ENCODE results near the gene LAMP2.
A peak's percentile ranks its signal among the peaks of the same experiment; 100 is the strongest.
"Not testable (repeated sequence)": the region's sequence is repeated elsewhere in the genome, so short reads cannot be mapped to it uniquely, and the experiment has no call there.

Gene LAMP2

DNA sequence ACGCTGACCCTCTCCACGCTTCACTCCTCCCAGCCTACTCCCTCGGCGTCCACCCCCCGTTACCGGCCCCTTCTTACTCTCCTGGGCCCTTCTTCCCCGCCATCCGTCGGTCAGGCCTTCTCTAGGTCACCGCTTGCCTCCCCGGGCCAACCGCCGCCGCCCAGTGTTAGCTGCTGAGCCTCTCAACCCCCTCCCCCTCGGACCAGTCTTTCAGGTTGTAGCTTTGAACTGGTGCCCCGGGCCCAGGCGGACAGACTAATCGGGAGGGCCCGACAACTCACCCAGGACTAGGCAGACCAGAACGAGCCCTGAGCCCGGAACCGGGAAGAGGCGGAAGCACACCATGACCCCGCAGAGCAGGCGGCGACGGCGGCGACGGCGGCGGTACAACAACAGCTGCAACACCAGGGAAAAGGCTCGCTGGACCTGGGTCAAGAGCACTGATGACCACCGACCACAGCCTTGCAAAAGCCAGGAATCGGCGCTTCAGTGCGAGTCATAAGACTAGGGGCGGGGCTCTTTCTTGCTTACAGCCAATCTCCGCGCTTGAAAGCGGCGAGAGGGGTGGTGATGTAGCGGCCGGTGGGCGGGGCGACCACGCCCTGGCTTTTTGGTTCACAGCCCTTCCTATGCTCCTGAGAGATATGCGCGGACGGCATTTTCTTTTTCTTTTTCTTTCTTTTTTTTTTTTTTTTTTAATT, at the start of gene LAMP2:
LAMP2 (minus strand) TSS at position 472 of the 701 bp plus-strand sequence; CDS start at position 345, 127 bp downstream.
- DNase-seq (ENCODE audit: low read depth): peak; percentile 56

- DNase-seq (ENCODE audit: low read depth): no peak
These were observed 48.8 kb upstream of the LAMP2 start for GRCh38 chrX:120517936-120518335.

DNA sequence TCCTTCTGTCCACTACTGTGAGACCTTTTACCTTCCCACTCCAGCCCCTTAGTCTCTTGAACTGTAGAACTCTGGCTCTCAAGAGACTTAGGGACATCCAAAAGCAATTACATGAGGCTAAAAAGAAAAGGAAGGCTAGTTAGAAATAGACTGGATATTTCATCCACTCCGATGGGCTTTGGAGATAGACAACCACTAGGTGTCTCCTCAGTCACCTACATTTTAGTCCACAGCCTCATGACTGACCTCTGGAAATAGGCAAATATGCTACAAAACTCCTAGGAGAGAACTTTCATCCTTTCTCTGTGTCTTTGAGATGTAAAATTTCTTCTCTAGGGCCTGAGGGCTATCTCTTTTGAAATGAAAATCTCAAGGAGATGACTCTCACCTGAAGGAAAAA, 45.1 kb upstream of the LAMP2 start:
- no peak for DNase-seq (ENCODE audit: low read depth)

DNA sequence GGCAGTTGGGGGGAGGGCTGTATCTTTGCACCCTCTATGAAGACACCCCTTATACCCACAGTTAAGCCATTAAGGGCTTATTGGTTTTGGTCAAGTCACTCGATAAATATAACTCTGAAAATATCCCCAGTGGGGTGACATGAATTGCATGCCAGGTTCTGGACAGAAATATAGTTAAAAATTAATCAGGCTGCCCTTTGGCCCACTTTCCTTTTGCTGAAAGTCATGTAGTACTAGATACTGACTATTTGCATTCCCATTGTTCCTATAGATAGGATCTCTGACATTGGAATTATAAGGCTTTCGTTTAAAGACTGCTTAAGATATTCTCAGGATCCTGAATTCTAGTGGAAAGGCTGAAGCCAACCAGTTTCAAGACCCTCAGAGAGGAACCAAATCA, 43.5 kb upstream of the LAMP2 start:
- DNase-seq (ENCODE audit: low read depth): no peak

DNA sequence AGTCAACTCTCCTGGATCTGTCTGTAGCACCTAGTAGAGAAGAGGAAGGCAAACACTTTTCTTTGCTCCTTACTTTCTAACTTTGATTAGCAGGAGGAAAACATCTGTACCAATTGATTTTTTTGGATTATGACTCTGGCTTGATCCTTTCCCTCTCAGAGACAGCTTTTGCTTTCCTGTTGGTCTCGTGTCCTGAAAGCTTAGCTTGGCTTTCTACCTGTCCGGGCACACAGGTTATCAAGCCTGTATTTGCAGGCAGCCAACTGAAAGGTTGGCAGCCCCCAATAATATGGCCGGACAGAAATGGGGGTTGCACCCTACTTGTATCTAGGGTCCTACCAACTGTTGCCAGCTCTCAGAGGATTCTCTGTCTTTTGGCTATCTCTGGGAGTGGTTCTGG, 43.1 kb upstream of the LAMP2 start:
- DNase-seq (ENCODE audit: low read depth): no peak

DNA sequence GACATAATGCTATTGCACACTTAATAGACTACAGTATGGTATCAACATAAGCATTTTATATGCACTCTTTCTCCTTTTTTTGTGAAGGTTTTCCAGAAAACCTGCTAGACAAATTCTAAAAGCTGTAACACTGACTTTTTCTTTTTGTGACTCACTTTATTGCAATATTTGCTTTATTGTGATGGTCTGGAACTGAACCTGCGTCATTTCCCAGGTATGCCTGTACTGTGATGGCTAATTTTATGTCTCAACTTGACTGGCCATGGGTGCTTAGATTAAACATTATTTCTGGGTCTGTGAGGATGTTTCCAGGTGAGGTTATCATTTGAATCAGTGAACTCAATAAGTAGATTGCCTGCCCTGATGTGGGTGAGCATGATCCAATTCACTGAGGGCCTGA, 35.5 kb upstream of the LAMP2 start:
- no peak for DNase-seq (ENCODE audit: low read depth)

DNA sequence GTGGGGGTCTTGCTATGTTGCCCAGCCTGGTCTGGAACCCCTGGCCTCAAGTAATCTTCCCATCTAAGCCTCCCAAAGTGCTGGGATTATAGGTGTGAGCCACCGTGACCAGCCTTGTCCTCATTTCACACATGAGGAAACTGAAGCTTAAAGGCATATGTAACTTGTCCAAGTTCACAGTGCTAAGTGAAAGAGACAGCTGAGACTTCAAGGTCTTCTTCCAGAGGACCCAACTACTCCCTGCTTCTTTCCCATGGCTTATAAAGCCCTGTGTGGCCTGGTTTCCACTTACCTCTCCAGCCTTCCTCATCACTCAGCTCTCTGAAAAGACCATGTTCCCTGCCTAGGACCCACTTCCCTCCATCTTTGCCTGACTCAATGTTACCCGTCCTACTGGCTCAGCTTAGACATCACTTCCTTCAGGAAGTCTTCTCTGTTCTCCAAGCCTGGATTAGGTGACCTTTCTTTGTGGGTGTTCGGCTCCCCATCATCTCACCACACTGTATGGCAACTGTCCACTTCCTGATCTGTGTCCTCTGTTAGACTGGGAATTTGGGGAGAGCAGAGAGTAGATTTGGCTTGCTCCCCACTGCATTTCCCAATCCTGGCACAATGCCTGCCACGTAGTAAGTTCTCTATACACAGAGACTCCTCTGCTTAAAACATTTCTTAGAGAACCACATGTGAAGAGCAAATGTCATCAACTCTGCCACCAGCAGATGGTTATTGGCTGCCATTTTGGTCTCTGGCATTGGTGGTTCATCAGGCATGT, 30.4 kb upstream of the LAMP2 start:
- DNase-seq (ENCODE audit: low read depth): no peak

DNA sequence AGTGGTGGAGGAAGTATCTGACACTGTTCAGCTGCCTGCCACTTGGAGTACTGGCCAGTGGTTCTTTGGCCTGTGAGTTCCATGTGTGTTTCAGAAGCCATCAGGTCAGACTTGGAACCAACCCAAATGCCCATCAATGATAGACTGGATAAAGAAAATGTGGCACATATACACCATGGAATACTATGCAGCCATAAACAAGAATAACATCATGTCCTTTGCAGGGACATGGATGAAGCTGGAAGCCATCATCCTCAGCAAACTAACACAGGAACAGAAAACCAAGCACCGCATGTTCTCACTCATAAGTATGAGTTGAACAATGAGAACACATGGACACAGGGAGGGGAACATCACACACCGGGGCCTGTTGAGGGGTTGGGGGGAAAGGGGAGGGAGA, 21.0 kb upstream of the LAMP2 start:
- not testable (repeated sequence) for DNase-seq (ENCODE audit: low read depth)

DNA sequence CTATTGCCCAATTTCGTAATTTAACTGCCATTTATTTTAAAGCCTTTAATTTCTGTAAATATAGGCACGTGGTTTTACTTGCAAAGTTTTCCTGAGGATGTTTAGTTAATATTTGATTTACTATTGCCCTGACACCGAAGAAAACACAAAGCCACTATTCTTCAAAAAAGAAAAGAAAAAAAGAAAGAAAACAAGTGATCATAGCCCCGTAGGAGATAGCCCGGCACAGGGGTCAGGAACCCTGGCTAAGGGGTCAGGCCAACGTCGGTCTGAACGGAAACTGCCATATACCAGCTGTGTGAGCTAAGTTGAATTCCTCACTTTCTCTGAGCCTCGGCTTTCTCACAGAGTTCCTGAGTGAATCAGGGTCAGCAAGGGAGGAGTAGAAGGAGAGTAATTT, 17.7 kb upstream of the LAMP2 start:
- DNase-seq (ENCODE audit: low read depth): no peak

GRCh38 chrX:120485638-120486520, 16.8 kb upstream of the LAMP2 start:
- DNase-seq (ENCODE audit: low read depth): no peak

DNA sequence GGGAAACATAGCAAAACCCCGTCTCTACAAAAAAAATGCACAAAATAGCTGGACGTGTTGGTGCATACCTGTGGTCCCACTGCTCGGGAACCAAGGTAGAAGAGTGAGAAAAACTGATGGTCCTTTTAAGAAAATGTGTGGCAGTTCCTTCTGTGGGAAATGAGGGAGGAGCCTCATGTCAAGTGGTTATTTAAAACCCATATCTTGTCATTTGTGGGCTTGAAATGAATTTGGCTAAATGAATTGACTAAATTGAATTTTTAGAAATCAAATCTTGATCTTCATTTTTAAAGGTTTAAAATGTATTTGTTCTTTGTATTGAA, 16.2 kb upstream of the LAMP2 start:
- no peak for DNase-seq (ENCODE audit: low read depth)

GRCh38 chrX:120477453-120477852, 8.4 kb upstream of the LAMP2 start:
- no peak for DNase-seq (ENCODE audit: low read depth)

DNA sequence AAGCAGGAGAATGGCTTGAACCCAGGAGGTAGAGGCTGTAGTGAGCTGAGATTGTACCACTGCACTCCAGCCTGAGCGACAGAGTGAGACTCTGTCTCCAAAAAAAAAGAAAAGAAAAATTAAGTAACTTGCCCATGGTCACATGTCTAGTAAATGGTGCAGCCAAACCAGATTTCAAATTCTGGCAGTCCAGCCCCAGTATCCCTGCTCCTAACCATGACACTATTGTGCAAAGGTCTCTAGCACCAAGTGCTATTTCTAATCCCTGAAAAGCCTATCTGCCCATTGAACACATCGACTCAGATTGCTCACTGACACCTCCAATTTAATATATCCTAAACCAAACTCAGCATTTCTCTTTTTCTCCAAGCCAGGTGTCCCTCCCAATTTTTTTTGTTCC, 7.6 kb upstream of the LAMP2 start:
- no peak for DNase-seq (ENCODE audit: low read depth)

DNA sequence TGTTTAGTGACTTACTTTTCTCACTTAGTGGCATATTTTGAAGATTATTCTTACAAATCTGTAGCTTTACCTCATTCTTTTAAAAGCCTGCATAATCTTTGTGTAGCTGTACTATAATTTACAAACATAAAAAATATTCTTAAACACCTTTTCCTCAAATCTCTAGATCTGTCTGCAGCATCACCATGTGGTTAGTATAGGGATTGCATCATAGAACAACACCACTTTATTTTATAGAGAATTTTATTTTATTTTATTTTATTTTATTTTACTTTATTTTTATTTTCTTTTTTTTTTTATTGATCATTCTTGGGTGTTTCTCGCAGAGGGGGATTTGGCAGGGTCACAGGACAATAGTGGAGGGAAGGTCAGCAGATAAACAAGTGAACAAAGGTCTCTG, 6.4 kb upstream of the LAMP2 start:
- not testable (repeated sequence) for DNase-seq (ENCODE audit: low read depth)

- DNase-seq (ENCODE audit: low read depth): no peak
These were observed 5.0 kb upstream of the LAMP2 start for GRCh38 chrX:120474085-120474484.

GRCh38 chrX:120469657-120470056, 561 bp upstream of the LAMP2 start:
- not testable (repeated sequence) for DNase-seq (ENCODE audit: low read depth)

DNA sequence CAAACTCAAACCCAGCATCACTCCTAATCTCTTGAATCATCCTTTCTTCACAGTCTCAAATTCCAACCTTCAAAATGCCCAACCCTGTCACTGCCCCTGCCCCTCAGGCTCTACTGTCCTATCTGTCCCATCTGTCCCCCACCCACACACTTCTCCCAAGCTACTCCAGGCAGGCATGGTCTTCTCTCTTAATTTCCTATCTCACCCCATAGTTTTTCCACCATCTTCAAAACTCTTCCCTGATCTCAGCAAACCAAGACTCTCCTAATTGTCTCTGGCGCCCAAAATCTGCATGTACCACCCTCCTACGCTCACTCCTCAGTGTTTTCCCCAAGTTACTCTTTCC, 644 bp downstream of the LAMP2 start:
- DNase-seq (ENCODE audit: low read depth): no peak

DNA sequence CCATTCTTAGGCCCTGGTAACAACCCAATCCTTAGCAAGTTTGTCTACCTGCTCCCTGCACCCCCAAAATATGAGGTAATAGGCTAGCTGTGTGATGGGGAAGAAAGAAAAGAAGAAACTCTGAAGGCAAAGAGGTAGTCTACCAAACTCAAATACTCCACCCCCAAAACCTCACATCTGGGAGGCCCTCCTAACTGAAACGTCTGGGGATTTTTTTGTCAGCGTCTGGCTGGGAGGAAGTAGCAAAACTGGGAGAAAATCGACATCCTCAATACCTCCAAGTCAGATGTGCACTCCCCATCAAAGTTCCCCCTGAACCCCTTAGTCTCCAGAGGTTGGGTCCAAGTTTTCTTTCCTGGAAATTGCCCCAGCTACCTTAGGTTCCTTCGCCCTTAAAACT, 1.0 kb downstream of the LAMP2 start:
- no peak for DNase-seq (ENCODE audit: low read depth)

DNA sequence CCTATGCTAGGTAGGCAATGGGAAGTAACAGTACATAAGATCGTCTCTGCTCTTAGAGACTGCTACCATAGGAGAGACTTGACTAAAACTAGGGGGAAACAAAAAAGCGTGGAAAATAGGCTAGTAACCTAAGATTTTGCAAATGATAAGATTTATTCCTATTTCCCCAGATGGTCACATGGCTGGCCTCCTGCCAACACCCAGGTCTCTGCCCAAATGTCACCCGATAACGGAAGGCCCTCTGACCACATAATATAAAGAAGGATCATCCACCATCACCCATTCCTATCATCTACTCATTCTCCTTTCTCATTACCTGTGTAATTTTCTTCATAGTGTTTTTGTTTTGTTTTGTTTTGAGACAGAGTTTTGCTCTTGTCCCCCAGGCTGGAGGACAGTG, 4.7 kb downstream of the LAMP2 start:
- DNase-seq (ENCODE audit: low read depth): no peak

DNA sequence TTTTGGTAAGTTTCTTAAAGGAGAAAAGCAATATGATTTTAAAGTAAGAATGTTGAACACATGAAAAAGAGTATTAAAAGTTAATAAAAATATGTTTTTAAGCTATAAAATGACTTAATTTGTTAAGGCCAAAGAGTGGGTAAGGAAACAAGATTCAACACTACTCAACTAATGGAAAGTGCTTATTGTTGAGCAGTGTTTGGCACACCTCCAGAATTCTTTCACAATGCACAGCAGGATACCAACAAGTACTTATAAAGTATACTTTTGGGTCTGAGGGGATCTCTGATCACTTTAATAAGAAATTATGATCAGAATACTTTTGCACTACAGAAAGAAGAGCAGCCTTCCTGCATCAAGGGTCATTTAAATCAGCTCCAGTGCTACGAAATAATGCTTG, 5.9 kb downstream of the LAMP2 start:
- no peak for DNase-seq (ENCODE audit: low read depth)

- no peak for DNase-seq (ENCODE audit: low read depth)
These were observed 6.7 kb downstream of the LAMP2 start for GRCh38 chrX:120462370-120462769.

DNA sequence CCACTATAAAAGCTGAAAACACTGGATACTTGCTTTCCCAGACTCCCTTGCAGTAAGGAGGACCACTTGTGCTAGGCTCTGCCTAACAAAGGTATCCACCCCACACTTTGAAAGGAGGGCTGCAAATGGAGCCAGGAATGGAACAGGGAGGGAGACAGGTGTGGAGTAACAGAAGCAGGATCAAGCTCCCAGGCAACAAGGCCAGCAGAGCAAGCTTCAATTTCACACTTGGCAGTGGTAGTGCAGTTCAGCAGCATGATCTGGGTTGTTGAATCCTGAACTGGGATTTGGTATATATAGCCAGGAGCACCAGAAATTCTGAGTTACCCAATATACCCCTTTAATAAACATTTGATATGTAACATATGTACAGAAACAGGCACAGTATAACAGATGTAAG, 9.8 kb downstream of the LAMP2 start:
- DNase-seq (ENCODE audit: low read depth): no peak

DNA sequence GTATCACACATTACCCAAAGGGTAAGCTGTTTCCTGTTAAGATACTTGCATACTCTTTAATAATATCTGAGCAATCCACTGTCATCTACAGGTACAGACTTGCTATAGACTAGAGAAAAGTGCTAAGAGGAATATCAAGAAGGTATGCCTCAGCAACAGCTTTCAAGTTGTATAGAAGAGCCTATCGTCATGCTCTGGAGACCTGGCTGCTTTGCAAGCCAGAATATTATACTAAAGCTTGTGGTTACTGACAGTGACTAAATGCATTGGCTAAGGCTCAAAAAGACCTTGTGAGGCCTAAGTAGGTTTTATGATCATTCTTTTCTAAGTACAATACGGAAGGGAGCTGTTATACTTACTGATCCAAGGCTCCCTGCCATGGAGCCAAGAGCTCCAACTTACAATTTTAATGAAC, 11.3 kb downstream of the LAMP2 start:
- no peak for DNase-seq (ENCODE audit: low read depth)

Data from stimulated activated CD8-positive, alpha-beta memory T cell treated with anti-CD3 and anti-CD28 coated beads, Interleukin-12 subunit alpha, Interleukin-12 subunit beta, amount 100 ng/mL, for 1 hour (primary cell).